Ovary (tissue), 9 donors: Measurements from ENCODE around the gene PTPN13. TPM values are rescaled to one million over a fixed set of nuclear protein-coding genes. Genes with fewer than 3 reads are reported as not detected.

Experiments
- DNase-seq, 5 donors: peaks; one replicate each; pipeline ENCODE4 v3.0.0-alpha.2; 2019 to 2020
- H3K27ac ChIP-seq, 2 donors: fragments of 200-600 bp; one replicate each; pipeline versions ENCODE4 v1.5.1 to v1.8.0; 2019 to 2022
- H3K27me3 ChIP-seq: fragments of 200-600 bp; one replicate; pipeline ENCODE4 v1.8.0; 2022
- H3K36me3 ChIP-seq: fragments of 200-600 bp; sonication (generic); one replicate; pipeline ENCODE4 v1.5.1; 2019
- H3K4me1 ChIP-seq: one replicate; pipeline ENCODE4 v1.8.1; 2013; ENCODE audit warnings: mild to moderate bottlenecking, moderate library complexity; ENCODE audit not compliant: insufficient read depth
- H3K4me3 ChIP-seq: fragments of 200-600 bp; sonication (generic); one replicate; pipeline ENCODE4 v1.5.1; 2017
- H3K9me3 ChIP-seq, 2 donors: fragments of 200-600 bp in 1 of 2; sonication (generic) in 1 of 2; one replicate each; pipeline versions ENCODE4 v1.5.1 to v1.8.1; 2013 to 2019; ENCODE audit warnings: mild to moderate bottlenecking in 1 of 2, moderate library complexity in 1 of 2
- CTCF ChIP-seq, 3 donors: fragments of 450-650 bp in 2 of 3; fragments of 200-600 bp in 1 of 3; IDR thresholded peaks; one replicate each; pipeline versions ENCODE4 v1.5.1 to v1.8.0; 2016 to 2022; ENCODE audit warnings: antibody characterized with exemption in 3 of 3, mild to moderate bottlenecking in 1 of 3
- EP300 ChIP-seq: sonication (generic); formaldehyde crosslinking; IDR thresholded peaks from one replicate; pipeline ENCODE4 v1.6.1; 2017; ENCODE audit warnings: antibody characterized with exemption
- POLR2A ChIP-seq: fragments of 450-650 bp; IDR thresholded peaks from one replicate; pipeline ENCODE4 v1.6.1; 2017; ENCODE audit warnings: antibody characterized with exemption, mild to moderate bottlenecking, moderate library complexity
- WGBS, 3 donors: extraction: QIAGEN DNeasy Blood & Tissue Kit in 1 of 3; methylation state at CpG; one replicate each; pipeline versions ENCODE4 v1.1.5 to v1.1.7; 2013 to 2017; 5-methylcytosine and 5-hydroxymethylcytosine counted together
- intact Hi-C, 4 donors: fragments of 100-400 bp; cut with DNase I; formaldehyde crosslinking; loops; one replicate each; pipeline versions ENCODE4 v1.11.0 to v1.15.1; 2022 to 2023
- polyA plus RNA-seq, 2 donors: library from polyadenylated mRNA; stranded (reverse); fragments of 200-250 nt in 1 of 2; fragments of 350-450 nt in 1 of 2; fragmentation: Illumina TruSeq in 1 of 2; extraction: RNeasy Lipid Tissue Mini Kit (QIAGEN cat#74804) in 1 of 2; gene quantifications; one replicate each; pipeline ENCODE4 v1.2.3, GENCODE V29; 2013 to 2014
- total RNA-seq, 7 donors: library from RNA; depleted of rRNA in 2 of 7; stranded (reverse); fragments of >200 nt in 2 of 7; fragmentation: NEBNext Ultra II Directional in 3 of 7; extraction: Animal tissue kit (Norgen Biotek cat#: 25700) in 3 of 7; gene quantifications; one replicate each; pipeline versions ENCODE4 v1.1.0 to v1.2.4, GENCODE V29; 2016 to 2023
- donor health status: DM: no; HTN: no; CAD: no; lungs with moderate emphysema.
- donor health status: DM: no; HTN: no; CAD: no.
- donor health status: Bipolar disorder and iron deficiency.
- donor health status: DM: yes; HTN: yes; CAD: no.
- donor health status: DM: no; HTN: no; CAD: no.
- donor health status: DM: yes; HTN: yes; CAD: no.

The PTPN13 gene
- total and polyA plus RNA-seq, 9 donors, result 17.0 to 73.4 (median 44.0) TPM

GRCh38 chr4:86611757-86612156, 17.6 kb downstream of the PTPN13 start:
- DNase-seq, result no peak
- Histone ChIP-seq H3K27me3 (no peaks in the 10 kb centered on the region), H3K4me3 (no peak overlapping the region), H3K4me1 (no peaks in the 10 kb centered on the region), H3K9me3 (no peaks in the 10 kb centered on the region), H3K27ac (no peak overlapping the region), H3K36me3 (no peaks in the 10 kb centered on the region)
- 94 to 98% (median 97%) methylated on average over 2 of the region's 2 CpGs for WGBS, 3 donors
- TF ChIP-seq EP300 (no peak), CTCF (IDR thresholded peaks at IDR 0.05) (no peak), POLR2A (no peak)
- intact Hi-C loops, result no loop called here

GRCh38 chr4:86613734-86614133, 19.6 kb downstream of the PTPN13 start:
- no peaks in the 10 kb centered on the region for H3K27me3 ChIP-seq
- H3K9me3 ChIP-seq, result no peaks in the 10 kb centered on the region
- no peak overlapping the region for H3K4me3 ChIP-seq
- DNase-seq, result no peak
- H3K27ac ChIP-seq, result no peak overlapping the region
- 84 to 91% (median 89%) methylated on average over 2 of the region's 2 CpGs for WGBS, 3 donors
- TF ChIP-seq EP300 (no peak), POLR2A (no peak), CTCF (IDR thresholded peaks at IDR 0.05) (no peak)
- no peaks in the 10 kb centered on the region for H3K4me1 ChIP-seq
- intact Hi-C loops, result no loop called here
- H3K36me3 ChIP-seq, result no peaks in the 10 kb centered on the region

GRCh38 chr4:86614865-86615264, 20.8 kb downstream of the PTPN13 start:
- H3K4me3 ChIP-seq, result no peak overlapping the region
- TF ChIP-seq POLR2A (no peak), CTCF (IDR thresholded peaks at IDR 0.05) (no peak), EP300 (no peak)
- H3K36me3 ChIP-seq, result no peaks in the 10 kb centered on the region
- no peak overlapping the region for H3K27ac ChIP-seq
- no peaks in the 10 kb centered on the region for H3K4me1 ChIP-seq
- 92 to 97% (median 96%) methylated on average over 3 of the region's 3 CpGs for WGBS, 3 donors
- H3K27me3 ChIP-seq, result no peaks in the 10 kb centered on the region
- H3K9me3 ChIP-seq, result no peaks in the 10 kb centered on the region
- no peak for DNase-seq
- intact Hi-C loops, result no loop called here

GRCh38 chr4:86615501-86615900, 21.4 kb downstream of the PTPN13 start:
- no peaks in the 10 kb centered on the region for H3K27me3 ChIP-seq
- intact Hi-C loops, result no loop called here
- H3K4me3 ChIP-seq, result no peak overlapping the region
- no peaks in the 10 kb centered on the region for H3K36me3 ChIP-seq
- no peaks in the 10 kb centered on the region for H3K4me1 ChIP-seq
- TF ChIP-seq POLR2A (no peak), EP300 (no peak), CTCF (IDR thresholded peaks at IDR 0.05) (no peak)
- H3K27ac ChIP-seq, result no peak overlapping the region
- no peak for DNase-seq
- WGBS, 3 donors, result 85 to 91% (median 90%) methylated on average over 1 of the region's 1 CpG
- no peaks in the 10 kb centered on the region for H3K9me3 ChIP-seq

GRCh38 chr4:86619656-86620055, 25.5 kb downstream of the PTPN13 start:
- Histone ChIP-seq H3K36me3 (no peaks in the 10 kb centered on the region), H3K9me3 (no peaks in the 10 kb centered on the region), H3K27ac (no peak overlapping the region), H3K4me3 (no peak overlapping the region), H3K4me1 (peaks cover 1% of the 10 kb centered on the region), H3K27me3 (no peaks in the 10 kb centered on the region)
- intact Hi-C loops, result no loop called here
- no peak for DNase-seq
- no peak for TF ChIP-seq EP300
- no peak for TF ChIP-seq CTCF (IDR thresholded peaks at IDR 0.05)
- no peak for TF ChIP-seq POLR2A
